GM21381 (cell line): ENCODE results near the gene LY6G5B.

Experiments used
- ATAC-seq: cut with Tn5 transposase; IDR thresholded peaks from one replicate; pipeline ENCODE4 v1.9.1; 2021; ENCODE audit warnings: mild to moderate bottlenecking, moderate library complexity; ENCODE audit not compliant: unreplicated experiment

LY6G5B gene

GRCh38 chr6:31713465-31713864 lies 43.7 kb downstream of the LY6G5B start:
- ATAC-seq = no peak

GRCh38 chr6:31713991-31714684 lies 44.4 kb downstream of the LY6G5B start:
- ATAC-seq = no peak

GRCh38 chr6:31715022-31715958 lies 45.5 kb downstream of the LY6G5B start, which contains the start of gene LY6G6D:
LY6G6D (plus strand) TSS chr6:31715348; CDS start chr6:31715356, 8 bp downstream.
- ATAC-seq = no peak

GRCh38 chr6:31717499-31718222 lies 47.9 kb downstream of the LY6G5B start:
- no peak for ATAC-seq

GRCh38 chr6:31718265-31718664 lies 48.5 kb downstream of the LY6G5B start:
- no peak for ATAC-seq

- no peak for ATAC-seq
These were observed 49.2 kb downstream of the LY6G5B start for GRCh38 chr6:31719001-31719400.

GRCh38 chr6:31720196-31720770 lies 50.5 kb downstream of the LY6G5B start:
- ATAC-seq = no peak

GRCh38 chr6:31721351-31722020 lies 51.7 kb downstream of the LY6G5B start, which contains the start of gene LY6G6C:
LY6G6C (minus strand) TSS chr6:31721746; CDS start chr6:31721679, 67 bp downstream.
- ATAC-seq = no peak

- no peak for ATAC-seq
These were observed 52.4 kb downstream of the LY6G5B start for GRCh38 chr6:31722173-31722572.
